ENCODE measurements around the gene ARHGAP1. TPM values are rescaled to one million over a fixed set of nuclear protein-coding genes. Genes with fewer than 3 reads are reported as not detected.

The ARHGAP1 gene
- total RNA-seq, 1 donor from 2014 or later, result 80.3 TPM

DNA sequence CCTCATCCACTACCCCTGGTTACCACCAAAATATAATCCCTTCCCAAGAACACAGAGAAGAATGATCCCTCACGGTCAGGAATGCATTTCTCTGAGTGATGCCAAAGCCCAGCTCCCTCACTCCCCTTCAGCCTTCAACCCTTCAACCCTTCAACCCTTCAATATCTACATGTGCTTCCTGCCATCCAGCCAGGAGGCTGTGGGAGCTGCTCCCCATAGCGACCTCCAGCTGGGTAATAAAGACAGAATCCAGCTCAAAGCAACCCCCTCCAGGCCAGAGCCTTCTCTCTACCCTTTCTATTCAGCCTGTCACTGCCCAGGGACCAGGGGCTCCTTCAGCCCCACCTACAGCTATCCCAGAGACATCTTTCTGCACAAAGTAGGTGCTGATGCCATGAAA, 2.7 kb downstream of the ARHGAP1 start:
- no peaks in the 10 kb centered on the region for H3K27me3 ChIP-seq
- no peaks in the 10 kb centered on the region for H3K9me3 ChIP-seq
- H3K4me3 ChIP-seq, result no peak overlapping the region
- no peak for TF ChIP-seq POLR2A (IDR thresholded peaks at IDR 0.05)
- TF ChIP-seq, protein P1, sequence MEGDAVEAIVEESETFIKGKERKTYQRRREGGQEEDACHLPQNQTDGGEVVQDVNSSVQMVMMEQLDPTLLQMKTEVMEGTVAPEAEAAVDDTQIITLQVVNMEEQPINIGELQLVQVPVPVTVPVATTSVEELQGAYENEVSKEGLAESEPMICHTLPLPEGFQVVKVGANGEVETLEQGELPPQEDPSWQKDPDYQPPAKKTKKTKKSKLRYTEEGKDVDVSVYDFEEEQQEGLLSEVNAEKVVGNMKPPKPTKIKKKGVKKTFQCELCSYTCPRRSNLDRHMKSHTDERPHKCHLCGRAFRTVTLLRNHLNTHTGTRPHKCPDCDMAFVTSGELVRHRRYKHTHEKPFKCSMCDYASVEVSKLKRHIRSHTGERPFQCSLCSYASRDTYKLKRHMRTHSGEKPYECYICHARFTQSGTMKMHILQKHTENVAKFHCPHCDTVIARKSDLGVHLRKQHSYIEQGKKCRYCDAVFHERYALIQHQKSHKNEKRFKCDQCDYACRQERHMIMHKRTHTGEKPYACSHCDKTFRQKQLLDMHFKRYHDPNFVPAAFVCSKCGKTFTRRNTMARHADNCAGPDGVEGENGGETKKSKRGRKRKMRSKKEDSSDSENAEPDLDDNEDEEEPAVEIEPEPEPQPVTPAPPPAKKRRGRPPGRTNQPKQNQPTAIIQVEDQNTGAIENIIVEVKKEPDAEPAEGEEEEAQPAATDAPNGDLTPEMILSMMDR (IDR thresholded peaks at IDR 0.05), result no peak
- TF ChIP-seq POLR2AphosphoS5 (IDR thresholded peaks at IDR 0.05; ENCODE audit: insufficient read depth in 1 of 2, low read depth in 1 of 2), result no peak
- no peak for DNase-seq (ENCODE audit: extremely low spot score in 2 of 2)
- intact Hi-C loops (cut with DNase I), result no loop called here
- H3K4me1 ChIP-seq, result peaks cover 85% of the 10 kb centered on the region
- peak overlapping the region; percentile 95 for H3K27ac ChIP-seq
- H3K36me3 ChIP-seq, result peaks cover 0 to 27% of the 10 kb centered on the region in 2 donors

DNA sequence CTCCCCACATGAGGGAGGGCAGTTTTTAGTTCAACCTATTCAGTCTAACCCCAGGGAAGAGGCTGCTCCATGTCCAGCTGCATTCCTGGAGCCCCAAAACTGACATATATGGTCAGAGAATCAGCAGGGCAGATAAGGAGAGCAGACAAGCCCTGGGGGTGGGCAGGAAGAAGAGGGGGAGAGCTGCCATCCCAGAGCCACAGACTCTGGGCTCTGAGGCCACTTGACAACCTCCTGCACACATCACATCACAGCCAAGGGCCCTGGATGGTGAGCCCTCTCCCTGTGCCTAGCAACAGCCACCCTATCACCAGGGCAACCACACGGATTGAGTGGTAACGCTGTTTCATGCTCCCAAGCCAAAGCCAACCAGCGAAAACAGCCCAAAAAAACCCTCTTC, 3.1 kb downstream of the ARHGAP1 start:
- Histone ChIP-seq H3K4me1 (peaks cover 81% of the 10 kb centered on the region), H3K4me3 (no peak overlapping the region), H3K9me3 (no peaks in the 10 kb centered on the region), H3K27me3 (no peaks in the 10 kb centered on the region), H3K27ac (peak overlapping the region; percentile 95), H3K36me3 (peaks cover 0 to 29% of the 10 kb centered on the region in 2 donors)
- intact Hi-C loops (cut with DNase I), result no loop called here
- no peak for DNase-seq (ENCODE audit: extremely low spot score in 2 of 2)
- TF ChIP-seq, protein P1 (IDR thresholded peaks at IDR 0.05), result no peak
- TF ChIP-seq POLR2A (IDR thresholded peaks at IDR 0.05) (no peak), POLR2AphosphoS5 (IDR thresholded peaks at IDR 0.05; ENCODE audit: insufficient read depth in 1 of 2, low read depth in 1 of 2) (no peak)

DNA sequence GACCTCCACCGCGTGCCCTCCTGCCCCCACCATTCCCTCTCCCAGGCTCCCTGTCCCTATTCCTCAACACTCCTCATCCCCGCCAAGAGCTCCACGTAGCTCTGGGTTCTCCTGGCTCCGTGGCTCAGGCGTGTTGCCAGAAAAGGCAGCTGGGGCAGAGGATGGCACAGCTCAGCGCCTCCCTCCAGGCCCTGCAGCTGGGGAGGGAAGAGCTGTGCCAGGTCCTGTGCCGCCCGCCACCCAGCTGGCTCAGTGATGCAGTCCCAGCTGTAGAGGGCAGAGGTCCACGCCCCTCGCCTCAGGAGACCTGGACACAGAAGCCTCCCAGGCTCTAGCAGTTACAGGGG, 4.2 kb downstream of the ARHGAP1 start:
- TF ChIP-seq, protein P1 (IDR thresholded peaks at IDR 0.05), result no peak
- TF ChIP-seq POLR2A (IDR thresholded peaks at IDR 0.05) (no peak), POLR2AphosphoS5 (IDR thresholded peaks at IDR 0.05; ENCODE audit: insufficient read depth in 1 of 2, low read depth in 1 of 2) (no peak)
- intact Hi-C loops (cut with DNase I), result no loop called here
- Histone ChIP-seq H3K4me3 (no peak overlapping the region), H3K9me3 (no peaks in the 10 kb centered on the region), H3K4me1 (peaks cover 70% of the 10 kb centered on the region), H3K27me3 (no peaks in the 10 kb centered on the region), H3K36me3 (peaks cover 0 to 39% of the 10 kb centered on the region in 2 donors), H3K27ac (peak overlapping the region; percentile 95)
- no peak for DNase-seq (ENCODE audit: extremely low spot score in 2 of 2)

DNA sequence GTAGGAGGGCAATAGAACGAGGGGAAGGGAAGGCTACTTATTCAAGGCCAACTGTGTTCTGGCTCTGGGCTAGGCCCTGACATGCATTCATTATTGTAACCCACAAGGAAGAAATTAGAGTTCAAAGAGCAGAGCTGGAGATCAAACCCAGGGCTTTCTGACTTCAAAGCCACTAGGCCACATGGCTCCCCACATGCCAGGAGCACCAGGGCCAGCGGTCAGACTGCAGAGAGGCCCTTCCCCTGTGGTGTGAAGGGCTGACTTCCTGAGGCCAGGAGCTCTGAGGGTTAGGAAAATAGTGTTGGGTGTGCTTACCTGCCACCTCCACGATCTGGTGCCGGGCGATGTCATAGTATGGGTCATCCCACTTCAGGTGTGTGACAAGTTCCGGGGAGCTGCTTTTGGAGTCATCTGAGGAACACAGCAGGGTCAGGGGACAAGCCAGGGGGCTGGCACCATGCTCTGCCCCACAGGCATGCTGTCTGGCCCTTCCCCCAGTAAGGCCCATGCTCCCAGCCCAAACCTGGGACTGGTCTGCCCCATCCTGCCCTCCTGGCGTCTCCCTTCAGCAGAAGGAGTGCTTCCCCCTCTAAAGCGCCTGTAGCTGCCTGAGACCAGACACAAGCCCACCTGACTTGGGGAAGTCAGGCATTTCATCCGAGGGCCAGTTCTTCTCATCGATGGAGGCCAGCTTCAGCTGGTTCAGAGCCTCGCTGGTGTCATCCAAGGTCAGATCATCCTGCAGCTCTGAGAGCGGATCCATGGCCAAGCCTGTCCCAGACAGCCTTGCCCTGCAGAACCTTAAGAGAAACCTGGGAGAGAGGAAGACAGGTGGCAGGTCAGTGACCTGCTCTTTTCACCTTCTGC, 4.8 kb downstream of the ARHGAP1 start:
- Histone ChIP-seq H3K27ac (peak overlapping the region; percentile 95), H3K27me3 (no peaks in the 10 kb centered on the region), H3K36me3 (peaks cover 0 to 43% of the 10 kb centered on the region in 2 donors), H3K4me3 (no peak overlapping the region), H3K9me3 (no peaks in the 10 kb centered on the region), H3K4me1 (peaks cover 69% of the 10 kb centered on the region)
- intact Hi-C loops (cut with DNase I), result no loop called here
- DNase-seq (ENCODE audit: extremely low spot score in 2 of 2), result no peak
- no peak for TF ChIP-seq POLR2AphosphoS5 (IDR thresholded peaks at IDR 0.05; ENCODE audit: insufficient read depth in 1 of 2, low read depth in 1 of 2)
- TF ChIP-seq POLR2A (IDR thresholded peaks at IDR 0.05), result no peak
- TF ChIP-seq, protein P1 (IDR thresholded peaks at IDR 0.05), result no peak

DNA sequence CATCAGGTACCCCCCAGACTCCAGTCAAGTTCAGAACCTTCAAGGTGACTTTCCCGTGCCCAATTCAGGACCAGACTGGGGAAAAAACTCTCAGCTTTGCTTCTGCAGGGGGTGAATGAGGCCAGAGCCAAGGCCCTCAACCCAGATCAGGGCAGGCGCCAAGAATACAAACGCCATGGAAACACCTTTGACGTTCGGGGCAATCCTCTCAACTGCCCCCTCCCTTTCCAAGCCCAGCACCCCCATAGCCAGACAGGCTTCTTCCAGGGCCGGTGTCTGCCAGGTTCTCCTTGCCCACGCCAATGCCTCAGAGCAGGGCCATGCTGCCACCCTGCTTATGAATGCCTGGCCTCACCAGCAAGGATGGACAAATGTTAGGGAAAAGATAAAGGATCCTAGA, 5.8 kb downstream of the ARHGAP1 start:
- Histone ChIP-seq H3K36me3 (peaks cover 0 to 43% of the 10 kb centered on the region in 2 donors), H3K27me3 (no peaks in the 10 kb centered on the region), H3K9me3 (no peaks in the 10 kb centered on the region), H3K27ac (peak overlapping the region; percentile 95), H3K4me1 (peaks cover 67% of the 10 kb centered on the region), H3K4me3 (no peak overlapping the region)
- TF ChIP-seq POLR2A (IDR thresholded peaks at IDR 0.05), result no peak
- no peak for TF ChIP-seq POLR2AphosphoS5 (IDR thresholded peaks at IDR 0.05; ENCODE audit: insufficient read depth in 1 of 2, low read depth in 1 of 2)
- TF ChIP-seq, protein P1 (IDR thresholded peaks at IDR 0.05), result no peak
- intact Hi-C loops (cut with DNase I), result no loop called here
- DNase-seq (ENCODE audit: extremely low spot score in 2 of 2), result no peak

All from vagina (tissue), 2 donors.